SU-DHL-6 (cell line): Measurements from ENCODE around the gene PARP2.

Experiments used
- CTCF ChIP-seq: fragments of 200-600 bp; sonication (generic); IDR thresholded peaks from one replicate; pipeline ENCODE4 v1.5.1; 2017; ENCODE audit warnings: antibody characterized with exemption, mild to moderate bottlenecking, low read length, moderate library complexity; ENCODE audit not compliant: insufficient read depth, poor library complexity, severe bottlenecking
- EZH2phosphoT487 ChIP-seq: fragments of 200-600 bp; sonication (generic), shearing (Covaris generic); conservative IDR thresholded peaks from 2 replicates; pipeline ENCODE4 v1.6.1; 2018; ENCODE audit warnings: mild to moderate bottlenecking, antibody characterized with exemption, low read length, moderate library complexity, mixed read lengths

- TF ChIP-seq CTCF = no peak
- no peak for TF ChIP-seq EZH2phosphoT487
Measured at GRCh38 chr14:20372796-20373195, 29.4 kb downstream of the PARP2 start.
